ENCODE data around the gene SLC4A9. TPM values are rescaled to one million over a fixed set of nuclear protein-coding genes. Genes with fewer than 3 reads are reported as not detected.
A peak's percentile ranks its signal among the peaks of the same experiment; 100 is the strongest.

The SLC4A9 gene
- total RNA-seq, 4 donors from 2014 or later, result 0.12 TPM; not detected in 3

GRCh38 chr5:140351609-140352334 lies 8.2 kb upstream of the SLC4A9 start:
- H3K27ac ChIP-seq, result no peak overlapping the region

DNA sequence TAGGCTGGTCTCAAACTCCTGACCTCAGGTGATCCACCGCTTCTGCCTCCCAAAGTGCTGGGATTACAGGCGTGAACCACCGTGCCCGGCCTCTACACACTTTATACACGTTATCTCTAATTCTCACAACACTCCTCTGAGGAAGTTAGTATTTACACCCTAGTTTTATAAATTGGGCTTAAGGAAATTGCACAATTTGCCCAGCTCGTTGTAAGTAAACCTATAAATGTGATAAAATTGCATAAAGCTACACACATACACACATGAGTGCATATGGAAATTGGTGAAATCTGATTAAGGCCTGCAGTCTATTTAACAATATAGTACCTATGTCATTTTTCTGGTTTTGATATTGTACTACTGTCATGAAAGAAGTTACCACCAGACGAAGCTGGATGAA lies 4.4 kb upstream of the SLC4A9 start:
- Histone ChIP-seq H3K27me3 (no peaks in the 10 kb centered on the region), H3K36me3 (no peaks in the 10 kb centered on the region), H3K27ac (no peak overlapping the region), H3K4me3 (no peak overlapping the region), H3K9me3 (no peaks in the 10 kb centered on the region), H3K4me1 (peaks cover 0 to 4% of the 10 kb centered on the region in 2 donors)
- TF ChIP-seq POLR2A (IDR thresholded peaks at IDR 0.05), result no peak
- TF ChIP-seq, protein P1, sequence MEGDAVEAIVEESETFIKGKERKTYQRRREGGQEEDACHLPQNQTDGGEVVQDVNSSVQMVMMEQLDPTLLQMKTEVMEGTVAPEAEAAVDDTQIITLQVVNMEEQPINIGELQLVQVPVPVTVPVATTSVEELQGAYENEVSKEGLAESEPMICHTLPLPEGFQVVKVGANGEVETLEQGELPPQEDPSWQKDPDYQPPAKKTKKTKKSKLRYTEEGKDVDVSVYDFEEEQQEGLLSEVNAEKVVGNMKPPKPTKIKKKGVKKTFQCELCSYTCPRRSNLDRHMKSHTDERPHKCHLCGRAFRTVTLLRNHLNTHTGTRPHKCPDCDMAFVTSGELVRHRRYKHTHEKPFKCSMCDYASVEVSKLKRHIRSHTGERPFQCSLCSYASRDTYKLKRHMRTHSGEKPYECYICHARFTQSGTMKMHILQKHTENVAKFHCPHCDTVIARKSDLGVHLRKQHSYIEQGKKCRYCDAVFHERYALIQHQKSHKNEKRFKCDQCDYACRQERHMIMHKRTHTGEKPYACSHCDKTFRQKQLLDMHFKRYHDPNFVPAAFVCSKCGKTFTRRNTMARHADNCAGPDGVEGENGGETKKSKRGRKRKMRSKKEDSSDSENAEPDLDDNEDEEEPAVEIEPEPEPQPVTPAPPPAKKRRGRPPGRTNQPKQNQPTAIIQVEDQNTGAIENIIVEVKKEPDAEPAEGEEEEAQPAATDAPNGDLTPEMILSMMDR (IDR thresholded peaks at IDR 0.05), result no peak
- no peak for DNase-seq
- intact Hi-C loops (cut with DNase I; ENCODE audit: low total_unique reads), result no loop called here

More at GRCh38 chr5:140351609-140352334, 8.2 kb upstream of the SLC4A9 start:
- H3K4me1 ChIP-seq, result no peaks in the 10 kb centered on the region
- DNase-seq, result peak in 1 of 2 donors; percentile 72
- no peaks in the 10 kb centered on the region for H3K9me3 ChIP-seq
- intact Hi-C loops (cut with DNase I; ENCODE audit: low total_unique reads), result no loop called here
- H3K36me3 ChIP-seq, result no peaks in the 10 kb centered on the region
- TF ChIP-seq POLR2A (IDR thresholded peaks at IDR 0.05), result no peak
- TF ChIP-seq, protein P1 (IDR thresholded peaks at IDR 0.05), result peak; percentile 83 to 90 (median 86)
- H3K27me3 ChIP-seq, result no peaks in the 10 kb centered on the region
- H3K4me3 ChIP-seq, result no peak overlapping the region

- Histone ChIP-seq H3K4me1 (peaks cover 0 to 4% of the 10 kb centered on the region in 2 donors), H3K27me3 (no peaks in the 10 kb centered on the region), H3K4me3 (no peak overlapping the region), H3K36me3 (no peaks in the 10 kb centered on the region), H3K9me3 (no peaks in the 10 kb centered on the region), H3K27ac (no peak overlapping the region)
- intact Hi-C loops (cut with DNase I; ENCODE audit: low total_unique reads), result no loop called here
- TF ChIP-seq, protein P1 (IDR thresholded peaks at IDR 0.05), result no peak
- no peak for TF ChIP-seq POLR2A (IDR thresholded peaks at IDR 0.05)
- DNase-seq, result no peak
These were observed 2.9 kb upstream of the SLC4A9 start for GRCh38 chr5:140356853-140357725.

GRCh38 chr5:140357726-140358093 lies 2.3 kb upstream of the SLC4A9 start:
- H3K4me1 ChIP-seq, result peaks cover 0 to 4% of the 10 kb centered on the region in 2 donors
- intact Hi-C loops (cut with DNase I; ENCODE audit: low total_unique reads), result no loop called here
- H3K9me3 ChIP-seq, result no peaks in the 10 kb centered on the region
- H3K36me3 ChIP-seq, result no peaks in the 10 kb centered on the region
- H3K27ac ChIP-seq, result no peak overlapping the region
- no peaks in the 10 kb centered on the region for H3K27me3 ChIP-seq
- no peak overlapping the region for H3K4me3 ChIP-seq
- DNase-seq, result peak; percentile 85
- TF ChIP-seq, protein P1 (IDR thresholded peaks at IDR 0.05), result peak; percentile 85 to 94 (median 90)
- TF ChIP-seq POLR2A (IDR thresholded peaks at IDR 0.05), result no peak
